Embryonic facial prominence (tissue), 1 donor: ENCODE measurements around the gene TSPAN18.

Experiments used
- DNase-seq: peaks from one replicate; pipeline ENCODE4 v3.0.0-alpha.2; 2016; ENCODE audit errors: extremely low spot score

The TSPAN18 gene

DNA sequence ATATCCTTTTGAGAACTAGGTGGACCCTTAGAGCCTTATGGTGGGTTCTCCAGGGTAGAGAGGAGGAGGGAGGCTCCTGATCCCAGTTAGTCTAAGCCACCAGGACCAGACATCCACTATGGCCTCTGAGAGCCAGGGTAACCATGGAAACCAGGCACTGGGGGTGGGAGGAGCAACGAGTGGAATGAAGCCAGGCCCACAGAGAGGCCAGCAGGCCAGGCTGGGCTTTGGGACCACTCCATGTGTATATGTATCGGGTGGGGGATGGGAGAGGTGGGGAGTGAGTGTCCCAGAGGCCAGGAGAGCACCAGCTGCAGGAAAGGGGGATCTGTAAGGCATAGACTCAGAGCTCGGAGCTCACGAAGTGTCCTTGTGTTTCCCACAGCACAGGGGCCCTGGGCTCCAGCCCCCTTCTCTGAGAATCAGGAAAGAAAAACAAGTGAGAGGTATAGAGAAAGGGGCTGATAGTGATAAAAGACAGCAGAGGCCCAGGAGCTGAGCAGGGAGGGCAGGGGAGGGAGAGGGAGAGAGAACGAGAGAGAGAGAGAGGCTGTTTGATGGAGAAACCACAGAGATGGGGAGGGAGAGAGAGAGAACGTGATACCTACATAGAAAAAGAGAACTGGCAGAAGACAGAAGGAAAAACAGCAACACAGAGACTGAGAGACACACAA lies 15.5 kb upstream of the TSPAN18 start:
- DNase-seq, result no peak

DNA sequence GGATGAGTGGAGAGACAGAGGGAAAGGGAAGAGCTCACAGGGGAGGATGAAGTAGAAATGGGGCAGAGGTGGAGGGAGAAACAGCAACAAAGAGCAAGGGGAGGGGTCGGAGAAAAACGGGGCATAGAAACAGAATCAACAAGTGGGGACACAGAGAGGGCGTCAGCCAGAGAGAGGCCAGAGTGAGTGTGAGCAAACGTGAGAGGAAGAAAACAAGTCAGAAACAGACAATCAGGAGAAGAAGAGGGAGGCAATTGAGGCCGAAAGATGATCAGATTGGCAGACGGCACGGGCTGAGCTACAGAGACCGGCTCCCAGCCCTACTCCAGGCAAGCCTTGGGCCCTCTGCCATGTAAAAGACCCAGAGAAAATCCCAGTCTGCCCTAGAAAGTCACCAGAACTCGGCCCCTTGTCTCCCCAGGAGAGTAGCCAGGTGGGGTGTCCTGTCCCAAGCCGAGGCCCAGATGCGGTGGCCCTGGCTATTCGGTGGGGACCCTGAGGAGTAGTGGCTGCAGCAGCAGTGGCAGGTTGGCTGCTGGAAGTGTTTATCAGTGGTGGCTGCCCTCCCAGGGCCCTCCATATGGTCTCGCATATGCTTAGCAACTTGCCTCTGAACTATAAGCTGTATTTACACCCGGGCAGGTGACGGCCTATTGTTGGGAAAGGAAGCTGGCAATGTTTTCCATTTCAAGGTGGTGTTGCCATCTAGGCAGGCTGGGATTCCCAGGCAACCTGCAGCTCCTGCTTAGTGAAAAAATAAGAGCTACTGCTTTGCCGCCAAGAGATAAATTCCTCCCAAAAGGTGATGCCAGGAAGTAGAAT lies 14.8 kb upstream of the TSPAN18 start:
- no peak for DNase-seq

DNA sequence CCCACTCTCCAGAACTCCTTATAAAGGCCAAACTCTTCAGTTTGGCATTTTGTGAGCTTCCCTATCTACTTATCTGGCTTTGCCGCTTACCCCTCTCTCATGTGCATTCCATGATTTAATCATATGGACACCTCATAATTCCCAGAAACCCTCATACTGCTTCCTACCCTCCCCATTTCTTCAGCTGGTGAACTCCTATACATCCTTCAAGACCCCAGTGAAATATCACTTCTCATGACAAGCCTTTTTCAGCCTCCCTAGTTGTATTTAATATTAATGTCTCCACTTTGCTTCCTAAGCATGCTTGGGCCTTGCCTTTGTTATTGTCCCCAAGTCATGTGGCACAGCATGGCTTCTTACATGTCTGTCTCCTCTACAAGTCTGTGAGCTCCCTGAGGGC lies 13.7 kb upstream of the TSPAN18 start:
- DNase-seq, result no peak

DNA sequence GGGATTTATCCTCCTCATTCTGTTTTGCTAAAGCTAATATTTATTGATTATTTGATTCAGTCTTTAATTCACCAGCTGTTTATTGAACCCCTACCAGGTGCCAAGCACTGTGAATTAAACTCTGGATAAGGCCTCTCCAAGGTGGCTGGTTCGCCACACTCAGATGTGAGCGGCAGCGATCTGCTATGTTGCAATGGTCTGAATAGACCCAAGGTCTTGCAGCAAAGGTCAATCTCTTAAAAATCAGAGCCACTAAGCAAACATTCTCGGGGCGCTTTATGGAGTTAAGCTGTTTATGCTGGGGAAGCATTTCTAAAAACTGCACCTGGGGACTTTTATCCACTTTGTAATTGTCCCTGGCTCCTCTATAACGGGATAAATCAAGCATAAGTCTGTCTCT lies 10.5 kb upstream of the TSPAN18 start:
- no peak for DNase-seq

DNA sequence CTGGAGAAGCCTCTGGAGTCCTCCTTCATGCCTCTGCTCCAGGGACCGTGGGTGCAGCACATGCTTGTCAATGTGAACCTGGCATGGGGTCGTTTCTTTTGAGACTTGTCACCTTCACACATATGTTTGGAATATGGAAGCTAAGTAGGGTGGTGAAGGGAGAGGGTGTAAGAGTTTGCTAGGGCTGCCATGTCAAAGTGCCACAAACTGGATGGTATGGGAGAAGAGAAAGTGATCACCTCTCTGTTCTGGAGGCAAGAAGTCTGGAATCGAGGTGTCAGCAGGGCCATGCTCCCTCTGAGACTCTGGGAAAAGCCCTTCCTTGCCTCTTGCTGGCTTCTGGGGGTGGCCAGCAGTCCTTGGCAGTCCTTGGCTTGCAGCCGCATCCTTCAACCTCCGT lies 8.7 kb upstream of the TSPAN18 start:
- no peak for DNase-seq

DNA sequence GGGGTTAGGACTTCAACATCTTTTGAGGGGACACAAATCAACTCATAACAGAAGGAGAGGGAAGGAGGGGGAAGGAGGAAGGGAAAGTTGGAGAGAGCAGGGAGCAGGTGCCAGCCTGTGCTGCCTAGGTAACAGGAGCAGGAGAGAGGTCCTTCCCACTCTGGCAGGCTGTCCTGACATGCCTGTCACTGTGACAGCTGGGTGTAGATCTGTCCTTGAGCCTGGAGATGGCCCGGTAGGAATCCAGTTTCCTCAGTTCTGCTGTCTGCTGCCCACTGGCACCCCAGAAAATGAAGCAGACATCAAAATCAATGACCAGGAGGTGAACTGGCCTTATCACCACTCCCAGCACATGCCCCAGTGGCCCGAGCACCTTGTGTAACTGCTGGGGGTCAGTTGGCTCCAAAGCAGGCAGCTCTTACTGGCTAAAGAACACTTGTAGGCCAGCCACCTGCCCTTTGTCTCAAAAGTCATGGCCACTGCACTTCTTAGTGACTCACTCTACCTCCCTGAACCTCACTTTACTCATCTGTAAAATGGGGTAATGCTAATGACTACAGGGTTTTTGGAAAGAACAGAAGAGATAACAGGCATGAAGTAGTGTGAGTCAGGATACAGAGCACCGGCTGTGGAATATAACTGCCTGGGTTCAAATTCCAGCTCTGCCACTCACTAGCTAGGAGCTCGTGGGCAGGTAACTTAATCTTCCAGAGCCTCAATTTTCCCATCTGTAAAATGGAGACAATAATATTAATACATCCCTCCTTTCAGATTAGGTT lies 8.0 kb upstream of the TSPAN18 start:
- no peak for DNase-seq

DNA sequence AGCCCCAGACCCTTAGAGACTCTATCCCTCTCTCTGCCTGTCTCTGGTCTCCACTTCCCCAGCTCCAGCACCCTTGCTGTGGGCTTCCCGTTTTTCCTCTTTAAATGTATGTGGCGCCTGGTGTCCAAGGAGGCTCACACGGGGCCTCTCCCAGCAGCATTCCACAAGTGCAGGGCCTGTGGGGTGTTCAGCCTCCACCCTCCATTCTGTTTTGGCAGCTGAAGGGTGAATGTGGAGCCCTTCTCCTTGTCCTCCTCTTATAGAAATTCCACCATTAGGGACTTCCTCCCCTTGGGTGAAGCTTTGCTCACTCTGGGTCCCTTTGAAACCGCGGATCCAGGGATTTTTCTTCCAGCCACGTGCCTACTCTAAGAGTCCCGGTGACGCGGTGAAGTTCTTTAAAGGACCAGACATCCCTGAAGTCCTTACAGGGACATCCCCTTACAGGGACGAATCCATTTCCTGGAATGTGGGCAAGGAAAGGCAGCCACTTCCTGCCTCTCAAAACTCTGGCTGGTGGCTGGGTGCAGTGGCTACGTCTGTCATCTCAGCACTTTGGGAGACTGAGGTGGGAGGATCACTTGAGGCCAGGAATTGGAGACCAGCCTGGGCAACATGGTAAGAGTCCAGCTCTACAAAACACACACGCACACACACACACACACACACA lies 1.6 kb upstream of the TSPAN18 start:
- no peak for DNase-seq

DNA sequence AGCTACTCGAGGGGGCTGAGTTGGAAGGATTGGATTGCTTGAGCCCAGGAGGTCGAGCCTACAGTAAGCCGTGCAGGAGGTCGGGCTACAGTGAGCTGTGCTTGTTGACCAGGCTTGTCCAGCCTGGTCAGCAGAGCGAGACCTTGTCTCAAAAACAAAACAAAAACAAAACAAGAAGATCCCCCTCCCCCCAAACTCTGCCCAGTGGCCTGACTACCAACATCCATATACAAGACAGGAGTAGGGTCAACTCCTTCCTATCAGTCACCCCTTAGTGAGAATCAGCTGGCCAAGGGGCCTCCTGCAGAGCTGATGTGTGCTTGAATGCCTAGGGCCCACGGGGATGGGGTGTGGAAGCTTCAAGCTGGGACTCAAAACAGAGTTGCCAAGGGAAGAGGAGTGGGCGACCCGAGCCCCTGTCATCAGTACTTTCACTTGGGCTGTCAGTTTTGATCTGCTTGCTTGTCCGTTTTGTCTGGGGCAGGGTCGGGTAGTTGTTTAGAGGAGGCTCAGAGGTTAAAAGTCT lies 942 bp upstream of the TSPAN18 start:
- no peak for DNase-seq

DNA sequence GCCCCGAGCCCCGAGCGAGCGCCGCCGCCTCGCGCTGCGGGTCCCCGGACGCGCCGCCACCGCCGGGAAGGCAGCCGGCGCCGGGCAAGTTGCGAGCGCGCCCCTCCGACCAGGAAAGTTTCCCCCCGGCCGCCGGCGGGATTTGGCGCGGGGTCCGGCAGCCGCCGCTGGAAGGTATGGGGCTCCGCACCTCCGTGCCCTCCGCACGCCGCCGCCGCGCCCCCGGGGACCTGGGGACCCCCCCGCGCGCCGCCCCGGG lies 281 bp downstream of the TSPAN18 start:
- DNase-seq, result no peak

DNA sequence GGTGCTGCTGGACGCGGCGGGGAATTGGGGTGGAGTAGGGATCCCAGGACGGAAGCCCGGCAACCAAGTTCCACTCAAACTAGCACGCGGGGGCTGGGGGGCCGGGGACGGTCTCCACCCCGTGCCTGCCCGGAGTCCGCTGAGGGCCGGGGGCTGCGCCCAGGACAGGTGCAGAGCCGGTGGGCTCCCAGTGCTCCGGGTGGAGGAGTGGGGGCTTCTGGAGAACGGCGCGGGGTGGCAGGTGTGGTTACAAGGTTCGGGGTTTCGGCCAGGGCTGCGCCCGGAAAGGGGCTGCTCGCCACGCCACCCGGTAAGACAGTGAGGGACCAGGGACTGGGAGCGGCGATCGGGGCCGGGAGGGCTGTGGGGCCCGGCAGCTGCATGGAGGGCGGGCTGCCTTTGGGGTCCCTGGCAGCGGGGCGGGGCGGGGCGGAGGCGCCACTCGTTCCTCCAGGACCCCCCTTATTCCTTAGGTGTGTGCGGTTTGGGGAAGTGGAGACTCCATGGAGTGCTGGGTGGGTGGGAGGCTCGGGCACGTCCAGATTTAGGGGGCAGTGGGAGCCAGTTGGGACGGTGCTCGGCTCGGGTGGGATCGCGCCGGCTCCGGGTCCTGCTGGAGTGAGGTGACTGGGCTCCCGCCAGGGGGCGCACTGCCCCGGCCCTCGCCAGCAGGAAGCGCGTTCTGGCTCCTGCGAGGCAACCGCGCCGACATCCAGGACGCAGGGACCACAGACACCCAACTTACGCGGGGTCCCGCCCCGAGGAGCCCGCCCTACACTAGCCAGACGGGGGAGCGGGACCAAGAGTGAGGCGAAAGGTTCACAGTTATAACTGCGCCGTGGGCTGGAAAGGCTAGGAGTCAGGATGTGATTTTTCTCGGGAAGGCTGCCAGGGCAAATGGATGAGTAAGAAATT lies 868 bp downstream of the TSPAN18 start:
- DNase-seq, result no peak

DNA sequence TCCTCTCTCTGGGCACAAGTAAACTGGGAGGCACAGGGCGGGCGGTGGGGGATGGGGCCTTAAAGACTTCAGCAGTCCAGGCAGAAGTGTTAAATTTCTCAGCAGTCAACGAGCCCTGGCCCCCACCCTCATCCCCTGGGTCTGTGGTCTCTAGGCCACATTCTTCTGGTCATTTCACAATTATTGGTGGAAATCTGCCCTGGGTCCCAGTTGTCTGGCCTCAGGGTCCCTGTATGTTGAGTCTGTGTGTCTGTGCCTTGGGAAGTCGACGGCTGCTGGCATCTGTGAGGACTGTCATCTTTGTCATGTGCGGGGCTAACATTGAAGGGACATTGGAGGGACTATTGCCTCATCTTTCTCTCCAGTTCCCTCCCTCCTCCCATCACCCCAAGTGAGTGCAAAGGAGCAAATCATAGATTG lies 1.7 kb downstream of the TSPAN18 start:
- DNase-seq, result no peak

DNA sequence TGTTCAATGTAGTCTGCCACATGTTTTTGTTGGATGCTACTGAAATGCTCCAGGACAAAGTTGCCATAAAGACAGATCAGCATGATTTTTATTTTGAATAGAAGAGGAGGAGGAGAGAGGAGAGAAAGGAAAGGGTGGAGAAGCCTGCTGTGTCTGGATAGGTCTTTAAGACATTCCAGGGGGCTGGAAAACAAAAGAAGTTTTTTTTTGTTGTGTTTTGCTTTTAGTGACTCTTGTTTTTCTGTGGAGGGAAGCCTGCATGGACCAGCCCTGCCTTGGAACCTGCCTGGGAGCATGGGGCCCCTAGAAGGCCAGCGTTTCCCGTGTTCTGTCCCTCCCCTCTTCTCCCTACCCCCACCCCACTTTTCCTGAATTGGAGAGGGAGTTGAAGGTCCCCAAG lies 2.3 kb downstream of the TSPAN18 start:
- no peak for DNase-seq

DNA sequence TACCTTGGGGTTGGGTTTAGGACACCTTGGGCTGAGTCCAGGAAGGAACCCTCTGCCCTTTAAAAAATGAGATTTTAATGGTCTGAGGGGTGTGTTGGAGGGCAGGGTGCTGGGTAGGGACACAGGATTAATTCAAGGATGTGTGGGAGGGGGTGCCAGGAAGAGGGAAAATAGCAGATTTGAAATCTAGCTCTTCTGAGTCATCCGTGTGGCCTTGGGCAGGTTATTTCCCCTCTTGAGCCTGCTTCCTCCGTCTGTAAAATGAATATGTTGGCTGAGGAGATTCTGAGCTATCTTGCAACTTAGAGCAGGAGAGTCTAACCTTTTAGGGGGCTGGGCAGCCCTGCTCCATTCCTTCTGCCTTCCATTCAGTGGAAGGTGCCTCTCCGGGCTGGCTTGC lies 3.0 kb downstream of the TSPAN18 start:
- no peak for DNase-seq

DNA sequence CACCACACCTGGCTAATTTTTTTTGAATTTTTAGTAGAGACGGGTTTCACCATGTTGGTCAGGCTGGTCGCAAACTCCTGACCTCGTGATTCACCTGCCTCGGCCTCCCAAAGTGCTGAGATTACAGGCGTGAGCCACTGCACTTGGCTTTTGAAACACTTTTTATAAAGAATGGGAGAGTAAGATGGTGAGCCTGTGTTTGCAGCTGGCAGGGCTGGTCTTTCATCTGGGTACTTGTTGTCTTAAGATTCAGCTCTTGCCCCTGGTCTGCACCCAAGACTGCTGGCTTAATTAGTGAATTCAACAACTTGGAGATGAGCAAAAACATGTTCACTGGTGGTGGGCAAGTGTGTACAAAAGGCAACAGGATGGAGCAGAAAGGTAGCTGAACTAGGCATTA lies 4.0 kb downstream of the TSPAN18 start:
- DNase-seq, result no peak

DNA sequence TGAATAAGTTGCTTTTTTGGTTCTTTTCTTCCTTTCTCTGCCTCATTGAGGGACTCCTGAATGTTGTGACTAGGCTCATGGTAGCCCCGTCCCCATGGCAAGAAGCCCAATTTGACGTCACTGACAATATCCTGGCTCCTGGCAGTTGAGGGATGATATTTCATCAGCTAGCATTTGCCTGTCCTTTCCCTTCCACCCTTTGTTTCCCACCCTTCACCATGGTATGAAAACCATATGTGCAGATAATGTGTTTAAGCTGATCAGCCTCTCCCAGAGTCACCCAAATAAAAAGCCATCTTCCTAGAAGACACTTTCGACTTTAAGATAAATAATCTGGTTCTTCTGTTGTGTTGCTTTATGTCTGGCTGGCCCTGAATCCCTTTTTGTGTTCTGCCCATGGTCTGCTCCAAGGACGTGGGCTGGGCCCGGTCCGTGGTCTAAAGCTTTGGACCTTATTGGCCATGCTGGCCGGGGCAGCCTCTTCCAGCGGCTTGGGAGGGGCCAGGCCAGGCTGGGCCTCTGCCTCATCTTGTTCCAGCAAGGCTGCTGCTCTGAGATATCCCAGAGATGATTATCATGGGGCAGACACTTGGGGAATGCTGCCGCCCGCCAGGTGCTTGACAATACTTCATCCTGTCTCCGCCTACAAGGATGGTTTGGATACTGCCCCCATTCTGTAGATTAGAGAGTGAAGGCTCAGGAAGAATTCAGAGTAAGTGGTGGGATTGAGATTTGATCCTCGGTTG lies 5.1 kb downstream of the TSPAN18 start:
- DNase-seq, result no peak

DNA sequence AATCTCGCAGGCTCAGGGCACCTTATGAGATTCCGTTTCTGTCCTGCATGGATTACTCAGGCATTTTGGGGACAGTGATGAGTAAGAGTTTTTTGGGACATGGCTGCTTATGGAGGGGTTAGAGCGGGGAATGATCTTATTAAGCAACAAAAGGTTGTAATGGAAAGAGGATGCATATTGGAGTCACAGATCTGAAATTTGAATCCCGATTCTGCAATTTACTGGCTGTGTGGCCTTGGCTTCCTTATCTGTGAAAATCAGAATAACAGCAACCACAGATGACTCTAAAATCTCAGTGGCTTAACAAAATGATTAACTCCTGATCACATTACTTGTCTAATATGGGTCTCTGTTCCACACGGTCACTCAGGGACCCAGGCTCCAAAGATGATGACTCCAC lies 5.8 kb downstream of the TSPAN18 start:
- no peak for DNase-seq

DNA sequence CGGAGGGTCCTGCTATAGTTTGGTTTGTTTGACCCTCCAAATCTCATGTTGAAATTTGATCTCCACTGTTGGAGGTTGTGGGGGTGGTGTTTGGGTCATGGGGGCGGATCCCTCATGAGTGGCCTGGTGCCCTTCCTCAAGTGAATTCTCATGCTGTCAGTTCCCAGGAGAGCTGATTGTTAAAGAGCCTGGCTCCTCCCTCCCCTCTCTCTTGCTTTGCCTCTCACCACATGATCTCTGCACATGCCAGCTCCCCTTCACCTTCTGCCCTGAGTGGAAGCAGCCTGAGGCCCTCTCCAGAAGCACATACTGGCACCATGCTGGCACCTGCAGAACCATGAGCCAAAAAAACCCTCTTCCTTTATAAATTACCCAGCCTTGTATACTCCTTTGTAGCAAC lies 7.1 kb downstream of the TSPAN18 start:
- no peak for DNase-seq

DNA sequence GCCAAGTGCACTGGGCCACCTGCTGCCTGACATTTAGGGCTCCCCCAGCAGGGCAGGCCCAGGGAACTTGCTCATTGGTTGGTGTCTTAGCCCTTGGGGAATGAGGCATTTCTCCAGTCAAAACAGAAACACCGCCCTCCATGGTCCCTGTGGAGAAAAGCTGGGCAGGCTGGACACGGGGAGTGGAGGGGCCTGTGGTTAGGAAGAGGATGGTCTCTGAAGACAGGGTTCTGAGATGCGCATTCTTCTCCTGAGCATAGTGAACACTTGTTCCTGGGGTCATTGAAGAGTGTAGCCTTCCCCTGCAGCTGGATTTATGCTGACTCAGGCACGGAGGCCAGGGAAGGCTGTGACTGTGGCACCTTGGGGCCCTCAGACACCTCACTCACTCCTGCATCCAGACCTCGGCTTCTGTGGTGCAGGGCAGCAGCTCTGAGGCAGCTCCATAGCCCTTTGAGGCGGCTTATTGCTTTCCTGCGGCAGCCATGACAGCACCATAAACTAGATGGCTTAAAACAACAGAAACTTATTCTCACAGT lies 8.2 kb downstream of the TSPAN18 start:
- DNase-seq, result no peak

DNA sequence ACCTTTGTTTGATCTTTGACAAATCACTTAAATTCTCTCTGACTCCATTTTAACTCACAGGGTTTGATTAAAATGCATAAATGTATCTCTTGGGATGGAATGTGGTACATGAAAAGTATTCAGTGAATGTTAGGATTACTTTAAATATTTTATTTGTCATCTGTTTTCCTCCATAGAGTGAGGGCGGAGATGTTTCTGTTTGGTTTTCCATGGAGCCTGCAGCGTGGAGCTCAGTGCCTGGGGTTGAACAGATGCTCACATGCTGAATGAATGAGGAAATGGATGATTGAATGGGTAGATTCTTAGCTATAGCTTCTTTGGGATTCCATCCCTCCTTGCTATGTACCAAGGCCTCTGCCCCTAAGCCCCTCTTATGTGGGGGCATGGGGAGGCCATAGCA lies 10.0 kb downstream of the TSPAN18 start:
- no peak for DNase-seq
